GM21526 (cell line): ENCODE results near the gene AP3D1.

Source experiments
- ATAC-seq: cut with Tn5 transposase; IDR thresholded peaks from one replicate; pipeline ENCODE4 v1.9.1; 2021; ENCODE audit warnings: moderate library complexity; ENCODE audit not compliant: unreplicated experiment, low FRiP score

The AP3D1 gene

GRCh38 chr19:2184422-2184975 is 33.1 kb upstream of the AP3D1 start:
- ATAC-seq: no peak

- no peak for ATAC-seq
These were observed 30.2 kb upstream of the AP3D1 start for GRCh38 chr19:2181633-2181997.

- ATAC-seq: no peak
These were observed 29.7 kb upstream of the AP3D1 start for GRCh38 chr19:2180881-2181632.

GRCh38 chr19:2180114-2180513 is 28.7 kb upstream of the AP3D1 start:
- no peak for ATAC-seq

- ATAC-seq: no peak
These were observed 27.7 kb upstream of the AP3D1 start for GRCh38 chr19:2179095-2179494.

GRCh38 chr19:2176337-2176994 is 25.1 kb upstream of the AP3D1 start:
- no peak for ATAC-seq

- no peak for ATAC-seq
These were observed 24.4 kb upstream of the AP3D1 start for GRCh38 chr19:2175742-2176141.

- ATAC-seq: no peak
These were observed 22.6 kb upstream of the AP3D1 start for GRCh38 chr19:2173767-2174577.

DNA sequence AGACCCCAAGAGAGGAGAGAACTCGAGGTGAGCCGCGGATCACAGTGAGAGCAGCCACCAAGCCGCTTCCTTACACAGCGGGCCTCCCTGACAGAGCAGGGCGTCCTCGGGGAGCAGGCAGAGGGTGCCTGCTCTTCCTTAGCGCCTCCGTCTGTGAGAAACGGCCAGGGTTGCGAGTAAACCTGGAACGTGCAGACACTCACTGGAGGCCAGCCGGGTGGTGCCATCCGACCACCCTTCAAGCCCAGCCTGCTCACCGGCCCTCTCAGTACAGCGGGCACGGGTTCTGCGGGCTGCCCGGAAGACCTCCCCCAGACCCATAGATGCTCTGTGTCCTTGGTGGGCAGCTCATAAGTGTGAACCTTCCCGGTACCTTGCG is 22.0 kb upstream of the AP3D1 start:
- no peak for ATAC-seq

DNA sequence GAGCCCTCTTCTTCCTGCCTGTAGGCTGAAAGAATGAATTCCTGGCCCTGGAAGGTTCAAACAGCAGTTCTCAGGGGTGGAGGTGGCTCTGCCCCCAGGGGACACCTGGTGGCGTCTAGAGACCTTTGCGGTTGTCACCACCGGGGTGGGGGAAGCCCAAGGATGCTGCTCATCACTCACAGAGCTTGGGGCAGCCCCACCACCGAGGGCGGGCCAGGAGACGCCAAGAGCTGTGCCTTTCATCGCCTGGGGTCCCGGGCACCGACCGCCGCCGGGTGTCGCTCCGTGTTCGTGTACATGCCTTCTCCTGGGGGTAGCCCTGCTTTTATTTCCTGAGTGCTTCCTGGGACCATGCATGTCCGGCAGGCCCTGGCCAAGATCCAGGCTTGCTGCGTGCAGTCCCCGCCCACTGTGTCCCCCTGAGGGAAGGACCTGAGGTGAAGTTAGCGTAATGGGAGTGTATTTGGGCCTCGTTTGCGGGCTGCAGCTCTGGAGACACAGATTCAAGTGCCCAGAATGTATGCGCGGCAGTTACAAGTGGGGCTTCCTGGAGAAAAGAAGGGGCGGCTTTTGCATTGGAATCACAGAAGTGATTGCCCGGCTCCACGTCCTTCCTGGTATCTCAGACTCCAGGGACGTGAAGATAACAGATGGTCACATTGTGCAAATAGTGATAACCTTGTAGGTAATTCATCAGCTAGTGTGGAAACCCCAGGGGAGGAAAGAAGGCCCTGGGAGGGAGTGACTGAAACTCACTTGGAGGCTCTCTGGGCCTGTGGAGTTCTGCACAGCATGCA is 20.2 kb upstream of the AP3D1 start:
- ATAC-seq: peak; percentile 38

DNA sequence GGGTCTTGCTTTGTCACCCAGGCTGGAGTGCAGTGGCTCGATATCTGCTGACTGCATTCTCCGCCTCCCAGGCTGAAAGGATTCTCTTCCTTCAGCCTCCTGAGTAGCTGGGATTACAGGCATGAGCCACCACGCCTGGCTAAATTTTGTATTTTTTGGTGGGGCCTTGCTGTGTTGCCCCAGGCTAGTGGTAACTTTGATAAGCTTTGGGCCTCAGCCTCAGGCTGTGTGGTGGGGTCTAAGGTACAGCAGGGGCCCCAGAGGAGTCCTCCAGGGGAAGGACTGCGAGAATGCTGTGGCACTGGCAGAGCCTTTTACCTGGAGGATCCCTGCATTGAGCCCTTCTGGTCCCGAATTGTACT is 19.6 kb upstream of the AP3D1 start:
- no peak for ATAC-seq

DNA sequence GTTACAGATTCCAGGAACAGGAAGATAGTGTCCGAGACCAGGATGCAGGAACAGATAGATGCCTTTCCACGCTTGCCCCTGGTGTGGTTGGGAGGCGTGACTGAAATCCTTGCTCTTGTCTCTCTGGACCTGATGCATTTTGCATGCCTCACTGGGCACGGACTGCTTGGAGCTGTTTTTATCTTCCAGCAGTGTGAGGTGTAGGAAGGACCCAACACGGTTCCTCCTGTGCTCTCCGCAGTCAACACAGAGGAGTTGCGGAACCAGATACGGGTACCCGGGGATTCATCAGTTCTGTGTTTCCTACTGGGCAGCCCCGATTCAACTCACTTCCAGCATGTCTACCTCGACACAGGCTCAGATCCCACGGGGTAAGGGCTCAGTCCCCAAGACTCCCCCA is 18.9 kb upstream of the AP3D1 start:
- no peak for ATAC-seq

GRCh38 chr19:2168619-2169424 is 17.5 kb upstream of the AP3D1 start:
- peak; percentile 44 for ATAC-seq

DNA sequence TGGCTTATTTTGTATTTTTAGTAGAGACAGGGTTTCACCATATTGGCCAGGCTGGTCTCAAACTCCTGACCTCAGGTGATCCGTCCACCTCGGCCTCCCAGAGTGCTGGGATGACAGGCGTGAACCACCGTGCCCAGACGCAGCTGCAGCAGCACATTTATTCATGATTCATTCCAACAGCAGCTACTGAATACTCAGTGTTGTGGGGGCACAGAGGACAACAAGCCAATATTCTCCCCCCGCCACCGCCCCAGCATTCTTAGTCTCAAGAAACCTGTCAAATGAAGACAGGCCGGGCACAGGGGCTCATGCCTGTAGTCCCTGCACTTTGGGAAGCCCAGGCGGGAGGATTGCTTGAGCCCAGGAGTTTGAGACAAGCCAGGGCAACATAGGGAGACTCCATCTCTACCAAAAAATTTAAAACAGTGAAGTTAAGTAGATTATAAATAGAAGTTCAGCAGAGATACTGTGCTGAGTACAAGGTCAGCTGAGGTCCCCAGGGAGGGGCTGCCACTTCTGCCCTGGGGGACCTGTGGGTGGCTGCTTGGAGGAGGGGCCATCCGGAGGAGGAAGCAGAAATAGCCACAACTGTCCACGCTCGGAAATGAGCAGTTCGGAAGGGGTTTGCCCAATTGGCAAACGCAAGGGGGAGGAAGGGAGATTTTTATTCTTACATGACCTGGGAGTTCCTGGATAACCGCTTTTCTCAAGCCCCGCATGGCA is 16.7 kb upstream of the AP3D1 start:
- no peak for ATAC-seq

DNA sequence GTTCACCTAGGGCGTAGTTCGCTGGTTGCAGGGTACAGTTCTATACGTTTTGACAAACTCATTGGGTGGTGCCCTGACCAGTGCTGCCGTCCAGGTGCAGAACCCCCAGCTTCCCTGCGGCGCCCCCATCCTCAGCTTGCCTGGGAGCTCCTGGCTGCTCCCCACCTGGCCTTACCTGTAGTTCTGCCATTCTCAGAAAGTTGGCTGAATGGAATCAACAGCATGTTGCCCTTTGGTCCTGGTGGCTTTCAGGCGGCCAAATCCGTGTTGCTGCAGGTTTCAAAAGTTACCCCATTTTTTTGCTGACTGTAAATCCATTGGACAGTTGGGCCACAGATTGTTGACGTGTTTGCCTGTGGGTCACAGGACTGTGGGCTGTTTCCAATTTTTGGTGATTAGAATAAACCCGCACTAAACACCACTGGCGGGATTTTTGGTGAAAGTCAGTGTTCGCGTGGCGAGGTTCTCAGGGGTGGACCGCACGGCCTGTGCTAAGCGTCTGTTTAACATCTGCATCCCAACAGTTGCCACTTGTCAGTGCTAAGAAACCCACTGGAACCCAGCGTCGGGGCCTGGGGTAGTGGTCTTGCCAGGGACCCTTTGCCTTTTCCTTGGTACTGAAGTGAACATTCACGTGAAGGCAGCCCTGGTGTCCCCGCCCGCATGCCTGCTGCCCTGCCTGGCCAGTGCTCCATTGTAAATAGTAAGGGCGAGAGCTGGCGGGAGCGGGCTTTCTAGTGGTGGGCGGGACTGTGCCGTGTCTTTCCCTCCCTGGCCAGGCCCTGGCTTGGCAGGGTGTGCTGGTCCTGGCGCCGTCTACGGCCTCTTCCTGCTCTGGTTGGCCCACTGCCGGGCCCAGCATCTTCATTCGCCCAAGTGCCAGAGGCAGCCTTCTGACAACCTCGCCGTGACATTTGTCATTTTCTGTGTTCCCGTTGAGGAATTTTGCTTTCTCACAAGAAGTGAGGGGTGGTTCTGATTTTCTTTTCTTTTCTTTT is 15.7 kb upstream of the AP3D1 start:
- no peak for ATAC-seq

- ATAC-seq: peak; percentile 17
These were observed 12.9 kb upstream of the AP3D1 start for GRCh38 chr19:2164020-2164998.

DNA sequence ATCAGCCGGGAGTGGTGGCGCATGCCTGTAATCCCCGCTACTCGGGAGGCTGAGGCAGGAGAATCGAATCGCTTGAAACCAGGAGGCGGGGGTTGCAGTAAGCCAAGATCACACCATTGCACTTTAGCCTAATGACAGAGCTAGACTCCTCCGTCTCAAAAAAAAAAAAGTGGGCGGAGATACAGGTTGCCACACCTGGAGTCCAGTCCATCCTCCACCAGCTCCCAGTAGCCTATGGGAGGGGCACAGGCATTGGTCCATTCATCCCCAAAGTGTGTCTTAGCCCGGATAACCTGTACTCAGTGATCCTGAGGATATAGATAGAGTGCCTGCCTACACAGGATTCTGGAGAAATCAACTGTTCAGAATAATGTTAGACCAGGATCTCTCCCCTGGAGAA is 9.0 kb upstream of the AP3D1 start:
- ATAC-seq: no peak
